Iris pigment epithelial cell (primary cell): ENCODE results near the gene TBRG4.

Experiments
- DNase-seq: peaks from one replicate; pipeline ENCODE4 v3.0.0-alpha.2; 2011; ENCODE audit warnings: low read depth

The TBRG4 gene

DNA sequence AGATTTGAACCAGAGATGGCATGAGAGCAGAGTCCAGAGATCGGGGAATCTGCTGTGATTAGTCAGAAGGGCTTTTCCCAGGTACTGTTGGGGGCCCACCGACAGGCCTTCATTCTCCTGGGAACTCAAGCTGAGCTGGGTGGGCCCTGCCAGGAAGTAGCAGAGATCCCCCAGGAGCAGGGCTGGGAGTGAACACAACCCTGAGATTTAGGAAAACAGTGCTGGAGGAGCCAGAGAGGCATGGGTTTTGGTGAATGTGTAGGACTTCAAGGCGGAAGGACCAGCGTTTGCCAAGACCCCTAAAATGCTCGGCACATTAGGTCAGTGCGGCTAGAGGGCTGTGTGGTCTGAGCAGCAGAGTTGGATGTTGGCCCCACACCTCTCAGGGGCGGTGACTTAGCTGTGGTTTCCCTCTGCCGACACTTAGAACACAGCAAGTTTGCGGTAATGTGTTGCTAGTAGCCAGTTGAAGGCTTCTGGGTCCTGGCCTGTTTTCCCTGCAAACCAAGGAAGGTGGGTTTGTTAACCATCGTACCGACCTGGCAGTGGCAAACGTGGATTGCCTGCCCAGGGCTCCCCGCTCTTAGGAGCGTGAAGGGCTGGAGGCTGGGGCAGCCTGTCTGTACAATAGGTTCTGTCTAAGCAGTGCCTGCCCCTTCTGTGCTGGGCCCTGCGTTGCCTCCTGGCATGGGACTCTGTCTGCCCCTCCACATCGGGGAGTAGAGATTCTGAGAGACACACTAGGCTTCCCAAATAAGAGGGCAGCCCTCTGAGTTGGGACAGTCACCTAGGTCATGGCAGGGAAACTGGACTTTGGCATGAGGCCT, 36.8 kb downstream of the TBRG4 start:
- no peak for DNase-seq

DNA sequence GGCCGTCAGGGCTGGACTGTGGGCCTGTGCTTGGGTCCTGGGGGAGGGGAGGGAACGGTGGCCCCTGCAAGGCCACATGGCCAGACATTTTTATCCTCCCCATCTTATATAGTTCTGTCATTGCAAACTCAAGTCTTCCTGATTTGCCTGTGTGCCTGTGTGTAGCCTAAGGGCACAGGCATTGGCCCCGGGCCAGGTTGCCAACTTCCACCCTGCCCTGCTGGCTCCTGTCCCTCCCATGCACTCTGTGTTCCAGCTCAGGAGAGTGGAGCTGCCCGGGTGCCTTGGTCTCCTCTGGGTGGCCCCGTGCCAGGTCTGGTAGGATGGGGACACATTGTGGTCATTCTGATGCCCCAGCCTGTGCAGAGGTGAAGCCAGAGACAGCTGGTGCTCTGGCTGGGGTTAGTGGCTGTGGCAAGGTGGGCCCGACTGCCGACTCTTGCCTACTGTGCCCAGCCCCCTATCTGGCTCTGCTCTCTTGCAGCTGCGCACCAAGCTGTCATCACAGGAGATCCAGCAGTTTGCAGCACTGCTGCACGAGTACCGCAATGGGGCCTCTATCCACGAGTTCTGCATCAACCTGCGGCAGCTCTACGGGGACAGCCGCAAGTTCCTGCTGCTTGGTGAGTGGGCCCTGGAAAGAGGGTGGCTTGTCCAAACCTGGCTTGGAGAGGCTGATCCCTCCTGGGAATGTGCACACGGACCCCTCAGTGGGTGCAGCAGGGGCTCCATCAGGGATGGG, 37.5 kb downstream of the TBRG4 start:
- no peak for DNase-seq

DNA sequence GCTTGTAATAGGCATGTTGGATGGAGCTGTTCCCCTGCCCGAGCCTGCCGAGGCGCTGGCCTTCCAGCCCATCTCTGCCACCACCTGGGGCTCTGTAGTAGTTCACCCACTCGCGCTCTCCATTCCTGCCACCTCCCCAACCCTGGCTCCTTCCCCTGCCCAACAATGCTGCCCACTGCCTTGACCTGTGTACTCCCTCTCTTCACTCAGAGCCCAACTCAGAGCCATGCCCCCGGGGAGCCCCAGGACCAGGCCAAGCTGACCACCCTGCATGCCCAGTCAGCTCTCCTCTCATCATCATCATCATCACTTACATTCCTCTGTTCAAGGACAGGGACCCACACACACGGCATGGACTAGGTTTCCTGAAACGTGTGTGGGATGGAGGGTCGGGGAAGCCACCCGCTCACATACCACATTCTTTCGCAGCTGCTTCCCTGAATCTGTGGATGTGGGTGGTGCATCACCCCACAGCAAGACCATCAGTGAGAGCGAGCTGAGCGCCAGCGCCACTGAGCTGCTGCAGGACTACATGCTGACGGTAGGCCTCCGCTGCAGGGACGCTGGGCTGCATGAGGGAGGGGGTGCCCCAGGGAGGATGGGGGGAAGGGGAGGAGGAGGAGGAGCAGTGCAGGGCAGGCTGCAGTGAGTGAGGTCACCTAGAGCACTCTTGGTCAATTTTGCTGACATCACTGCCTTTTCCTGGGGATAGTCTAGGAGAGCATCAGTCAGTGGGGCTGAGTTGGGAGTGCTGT, 38.3 kb downstream of the TBRG4 start:
- no peak for DNase-seq

DNA sequence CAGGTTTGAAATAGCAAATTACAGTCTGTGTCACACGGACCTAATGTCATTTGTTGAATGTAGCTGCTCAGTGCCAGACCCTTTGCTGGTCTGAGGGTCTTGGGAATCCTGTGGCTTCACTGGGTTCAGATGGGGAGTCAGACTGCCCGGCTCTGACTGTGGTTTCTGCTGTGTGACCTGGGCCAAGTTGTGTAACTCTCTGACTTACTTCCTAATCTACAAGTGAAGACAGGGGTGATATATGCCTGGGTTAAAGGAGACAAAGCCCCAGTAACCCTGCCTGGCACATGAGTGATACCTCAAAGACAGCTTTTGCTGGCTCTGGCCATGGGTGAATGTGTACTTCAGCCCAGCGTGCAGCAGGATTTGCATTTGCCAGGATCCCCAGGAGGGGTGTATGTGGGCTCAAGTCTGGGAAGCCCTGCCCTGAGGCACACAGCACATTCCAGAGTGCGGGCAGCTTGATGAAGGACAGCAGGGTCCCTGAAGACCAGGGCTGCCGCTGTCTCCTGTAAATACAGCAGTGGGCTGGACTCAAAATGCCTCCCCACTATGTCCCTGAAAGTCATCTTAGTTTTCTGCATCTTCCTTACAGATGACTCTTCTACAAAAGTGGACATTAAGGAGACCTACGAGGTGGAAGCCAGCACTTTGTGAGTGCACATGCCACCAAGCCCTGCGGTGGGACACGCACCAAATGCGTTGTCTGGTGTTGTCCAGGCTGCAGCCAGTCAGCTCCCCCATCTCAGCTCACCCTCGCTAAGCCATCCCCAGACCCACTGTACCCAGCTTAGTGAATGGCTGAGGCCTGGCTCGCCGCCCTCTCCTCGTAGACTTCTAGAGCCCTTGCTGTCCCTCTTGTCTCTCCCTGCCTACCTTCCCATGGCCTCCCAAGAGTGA, 39.1 kb downstream of the TBRG4 start:
- DNase-seq = peak; percentile 64

DNA sequence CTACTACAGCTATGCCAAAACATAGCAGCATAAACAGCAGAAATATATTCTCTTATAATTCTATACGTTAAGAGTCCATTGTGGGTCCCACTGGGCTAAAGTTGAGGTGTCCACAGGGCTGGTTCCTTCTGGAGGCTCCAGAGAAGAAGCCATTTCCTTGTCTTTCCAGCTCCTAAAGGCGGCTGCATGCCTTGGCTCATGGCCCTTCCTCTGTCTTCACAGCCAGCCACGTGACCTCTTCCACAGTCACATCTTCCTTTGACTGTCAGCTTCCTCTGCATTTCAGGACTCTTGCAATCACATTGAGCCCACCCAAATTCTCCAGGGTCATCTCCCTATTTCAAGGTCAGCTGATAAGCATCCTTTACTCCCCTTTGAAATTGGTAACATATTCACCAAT, 40.0 kb downstream of the TBRG4 start:
- no peak for DNase-seq

DNA sequence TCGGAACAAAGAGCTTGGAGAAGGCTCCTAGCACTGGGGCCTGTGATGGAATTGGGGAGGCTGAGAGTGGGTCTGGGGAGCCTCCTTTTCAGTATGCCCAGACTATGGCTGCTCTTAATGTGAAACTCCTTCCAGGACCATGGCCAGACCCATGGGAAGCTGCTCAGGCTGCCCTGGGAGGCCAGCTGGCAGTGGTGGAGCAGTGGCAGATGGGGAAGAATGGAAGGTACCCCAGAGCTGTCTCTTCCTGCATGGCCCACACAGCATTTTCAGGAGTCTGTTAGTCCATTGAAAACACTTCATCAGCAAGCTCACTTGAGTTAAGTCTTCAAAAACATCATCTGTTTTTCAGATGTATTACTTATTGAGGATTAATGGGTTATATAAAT, 41.2 kb downstream of the TBRG4 start:
- DNase-seq = no peak

DNA sequence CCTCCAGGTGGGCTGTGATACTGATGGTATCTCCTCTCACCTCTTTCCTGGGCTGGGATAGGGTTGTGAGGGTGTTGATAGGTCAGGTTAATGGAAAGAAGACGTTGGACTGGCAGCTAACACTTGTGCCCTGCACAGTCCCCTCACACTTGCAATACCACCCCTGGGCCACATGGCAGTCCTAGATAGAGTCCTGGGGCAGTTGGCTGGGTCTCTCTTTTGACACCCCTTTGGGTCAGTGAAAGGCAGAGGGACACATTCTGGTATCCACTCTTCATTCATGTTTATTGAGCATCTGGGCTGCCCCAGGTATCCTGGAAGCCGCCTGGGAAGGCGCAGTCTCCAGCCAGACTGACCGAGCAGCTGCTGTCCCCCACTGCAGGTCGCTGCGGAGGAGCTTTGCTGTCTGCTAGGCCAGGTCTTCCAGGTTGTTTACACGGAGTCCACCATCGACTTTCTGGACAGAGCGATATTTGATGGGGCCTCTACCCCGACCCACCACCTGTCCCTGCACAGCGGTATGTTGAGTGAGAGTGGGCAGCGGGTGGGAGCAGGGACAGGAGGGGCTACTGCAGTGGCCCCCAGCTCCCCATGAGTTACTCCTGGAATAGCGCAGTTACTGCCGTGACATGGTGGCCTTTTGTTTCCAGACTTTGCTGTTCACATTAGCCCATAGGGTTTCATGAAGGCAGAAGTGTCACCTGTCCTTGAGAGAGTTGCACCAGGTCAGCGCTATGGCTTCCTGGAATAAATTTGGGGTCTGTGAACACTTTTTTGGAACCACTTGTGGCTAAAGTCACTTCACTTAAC, 41.8 kb downstream of the TBRG4 start:
- no peak for DNase-seq

DNA sequence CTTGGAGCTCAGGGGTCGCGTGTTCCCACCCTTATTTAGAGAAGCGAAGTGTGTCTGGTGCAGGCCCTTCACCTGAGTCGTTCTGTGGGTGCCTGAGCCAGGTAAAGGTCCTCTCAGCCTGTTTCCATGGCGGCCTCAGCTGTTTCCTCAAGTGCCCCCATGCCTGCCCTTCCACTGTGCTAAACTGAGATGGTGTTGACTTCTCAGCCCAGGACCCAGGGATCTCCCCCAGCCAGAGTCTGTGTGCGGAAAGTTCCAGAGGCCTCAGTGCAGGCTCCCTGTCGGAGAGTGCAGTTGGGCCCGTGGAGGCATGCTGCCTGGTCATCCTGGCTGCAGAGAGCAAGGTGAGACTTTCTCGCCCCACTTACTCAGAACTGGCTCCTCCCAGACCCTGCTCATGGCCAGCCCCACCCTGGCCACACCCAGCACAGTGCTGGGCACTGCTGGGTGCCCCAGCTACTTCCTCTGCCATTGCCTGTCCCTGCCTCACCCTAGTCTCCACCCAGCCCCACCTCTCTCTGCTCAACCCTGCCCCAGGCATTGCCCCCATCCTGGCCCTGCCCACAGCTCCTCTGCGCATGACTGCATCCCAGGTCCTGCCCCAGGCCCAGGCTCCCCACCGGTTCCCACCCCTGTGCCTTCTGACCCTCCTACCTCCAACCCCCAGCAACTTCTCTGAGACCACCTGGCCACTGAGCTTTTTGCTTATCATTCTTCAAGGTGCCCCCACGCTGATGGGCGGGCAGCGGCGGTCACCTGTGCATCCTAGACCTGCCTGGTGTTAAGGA, 43.1 kb downstream of the TBRG4 start:
- no peak for DNase-seq

DNA sequence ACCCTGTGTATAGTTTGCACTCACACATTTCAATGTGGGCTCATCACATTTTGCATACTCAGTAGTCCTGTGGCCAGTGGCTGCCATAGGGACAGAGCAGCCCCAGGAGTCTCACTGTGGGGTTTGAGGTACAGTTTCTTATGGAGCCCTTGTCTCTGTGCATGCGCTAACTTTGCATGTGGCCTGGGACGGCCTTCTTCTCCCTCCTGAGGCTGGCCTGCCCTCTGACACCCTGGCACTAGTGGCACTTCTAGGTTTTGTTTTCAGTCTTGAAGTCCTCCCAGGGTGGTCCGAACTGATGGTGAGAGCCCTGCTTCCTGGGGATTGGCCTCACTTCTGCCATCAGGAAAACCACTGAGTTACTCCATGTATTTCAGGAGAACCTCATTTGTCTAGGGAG, 43.9 kb downstream of the TBRG4 start:
- DNase-seq = no peak

DNA sequence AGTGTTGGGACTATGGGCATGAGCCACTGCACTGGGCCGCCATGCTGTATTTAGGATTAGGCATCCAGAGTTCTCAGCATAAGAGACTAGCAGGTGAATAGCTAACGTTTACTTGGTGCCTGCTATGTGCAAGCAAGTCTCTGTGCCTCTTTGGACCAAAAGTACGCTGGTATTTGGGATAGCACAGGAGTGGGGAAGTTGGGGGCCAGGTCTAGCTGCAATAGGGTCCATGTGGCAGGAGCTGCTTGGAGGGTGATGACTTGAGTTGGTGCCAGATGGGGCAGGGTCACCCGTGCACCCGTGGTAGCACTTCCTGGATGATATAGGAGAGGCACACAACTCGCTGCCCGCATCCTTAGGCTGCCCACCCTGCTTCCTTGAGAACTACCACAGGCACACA, 45.1 kb downstream of the TBRG4 start:
- no peak for DNase-seq

DNA sequence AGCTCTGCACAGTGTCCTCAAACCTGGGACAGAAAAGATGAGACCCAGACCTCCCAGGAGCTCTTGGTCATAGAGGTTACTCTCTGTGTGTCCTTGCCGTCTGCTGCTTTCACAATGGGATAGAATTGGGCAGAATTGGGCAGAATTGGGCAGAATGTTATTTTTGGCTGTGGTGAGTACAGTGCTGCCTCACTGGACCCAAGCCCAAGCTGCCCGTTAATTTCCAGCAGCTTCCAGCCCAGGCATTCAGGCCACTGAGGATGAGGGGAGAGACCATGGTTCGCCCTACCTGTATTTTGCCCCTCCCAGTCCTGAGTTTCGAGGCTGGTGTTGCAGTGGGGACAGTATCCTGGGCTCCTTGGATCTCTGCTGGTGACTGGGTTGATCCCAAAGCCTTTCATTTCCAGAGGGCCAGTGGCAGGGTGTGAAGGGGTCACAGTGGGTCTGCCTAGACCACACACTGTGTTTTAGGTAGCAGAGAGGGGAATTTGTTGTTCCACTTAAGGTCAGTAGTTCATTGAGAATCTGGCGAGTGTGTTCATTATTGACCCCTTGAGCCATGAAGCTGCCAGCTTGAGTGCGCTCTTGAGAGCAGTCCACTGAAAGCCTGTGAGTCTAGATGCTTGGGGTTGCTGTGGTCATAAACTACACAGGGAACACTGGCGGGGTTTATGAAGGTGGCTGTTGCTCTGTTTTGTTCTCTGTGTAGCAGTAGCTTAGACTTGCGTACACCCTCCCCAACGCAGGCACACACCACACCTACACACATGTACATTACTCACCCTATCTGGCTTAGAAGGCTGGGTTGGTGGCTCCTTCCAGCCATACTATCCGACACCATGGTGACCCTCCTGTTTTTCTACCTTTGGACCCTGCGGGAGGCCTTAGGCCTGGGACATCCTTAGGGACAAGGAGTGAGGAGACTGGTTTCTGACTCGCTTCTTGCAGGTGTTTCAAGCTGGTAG, 46.2 kb downstream of the TBRG4 start:
- no peak for DNase-seq

DNA sequence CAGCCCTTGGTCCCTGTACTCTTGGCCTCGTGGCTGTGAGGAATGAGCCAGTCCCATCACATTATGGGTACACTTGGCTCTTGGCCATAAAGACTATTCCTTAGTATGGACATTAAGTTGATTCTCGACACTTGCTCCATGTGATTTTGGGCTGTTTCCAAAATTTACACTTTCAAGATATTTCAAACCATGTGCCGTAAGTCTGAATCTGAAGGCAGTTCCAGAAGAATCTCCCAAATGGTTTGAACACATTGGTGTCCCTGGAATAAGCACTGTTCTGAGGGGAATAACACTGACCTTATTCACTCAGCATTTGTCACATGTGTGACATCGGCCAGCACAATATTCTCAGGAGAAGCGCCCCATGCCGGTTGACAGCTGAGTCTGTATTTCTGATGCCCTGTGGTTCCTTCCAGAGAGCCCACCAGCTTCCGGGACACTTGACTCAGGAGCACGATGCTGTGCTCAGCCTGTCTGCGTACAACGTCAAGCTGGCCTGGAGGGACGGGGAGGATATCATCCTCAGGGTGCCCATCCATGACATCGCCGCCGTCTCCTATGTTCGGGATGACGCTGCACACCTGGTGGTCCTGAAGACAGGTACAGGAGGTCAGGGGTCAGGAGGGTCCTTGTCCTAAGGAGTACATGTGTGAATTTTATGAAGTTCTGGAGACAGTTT, 47.3 kb downstream of the TBRG4 start:
- no peak for DNase-seq

DNA sequence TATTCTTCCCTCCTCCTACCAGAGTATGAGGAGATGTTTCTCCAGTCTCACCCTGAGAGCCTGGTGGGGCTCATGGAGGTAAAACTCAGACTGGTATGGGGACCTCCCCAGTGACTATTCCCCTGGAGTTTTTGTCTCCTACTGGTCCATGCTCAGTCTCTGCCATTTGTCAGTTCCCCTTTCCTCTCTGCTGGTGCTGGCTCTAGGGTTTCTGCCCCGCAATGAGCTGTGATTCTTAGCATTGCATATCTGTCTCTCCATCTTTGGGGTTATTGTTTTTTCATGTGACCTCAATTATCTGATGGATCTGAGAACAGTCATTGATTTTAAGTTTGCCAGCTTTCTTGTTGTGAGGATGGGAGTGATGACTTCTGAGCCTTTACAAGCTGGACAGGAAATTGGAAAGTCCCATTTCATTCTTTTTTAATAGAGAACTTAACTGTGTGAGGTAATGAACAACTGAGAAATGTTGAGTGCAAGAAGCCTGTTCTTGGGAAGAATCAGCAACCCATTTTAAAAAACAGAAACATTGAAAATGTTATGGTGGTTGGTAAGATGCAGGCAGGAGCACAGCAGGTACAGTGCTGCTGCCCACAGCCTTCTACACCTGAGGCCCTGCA, 49.6 kb downstream of the TBRG4 start:
- DNase-seq = no peak

DNA sequence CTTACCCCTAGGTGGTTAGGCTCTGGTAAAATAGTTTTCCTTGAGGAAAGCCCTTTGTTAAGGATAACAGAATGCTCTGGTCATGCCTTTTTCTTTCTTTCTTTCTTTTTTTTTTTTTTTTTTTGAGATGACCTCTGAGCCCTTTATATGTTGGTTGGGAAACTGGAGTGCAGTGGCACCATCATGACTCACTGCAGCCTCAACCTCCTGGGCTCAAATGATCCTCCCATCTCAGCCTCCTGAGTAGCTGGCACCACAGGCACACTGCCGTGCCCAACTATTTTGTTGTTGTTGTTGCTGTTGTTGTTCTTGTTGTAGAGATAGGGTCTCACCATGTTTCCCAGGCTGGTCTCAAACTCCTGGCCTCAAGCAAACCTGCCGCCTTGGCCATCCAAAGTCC, 50.1 kb downstream of the TBRG4 start:
- no peak for DNase-seq

DNA sequence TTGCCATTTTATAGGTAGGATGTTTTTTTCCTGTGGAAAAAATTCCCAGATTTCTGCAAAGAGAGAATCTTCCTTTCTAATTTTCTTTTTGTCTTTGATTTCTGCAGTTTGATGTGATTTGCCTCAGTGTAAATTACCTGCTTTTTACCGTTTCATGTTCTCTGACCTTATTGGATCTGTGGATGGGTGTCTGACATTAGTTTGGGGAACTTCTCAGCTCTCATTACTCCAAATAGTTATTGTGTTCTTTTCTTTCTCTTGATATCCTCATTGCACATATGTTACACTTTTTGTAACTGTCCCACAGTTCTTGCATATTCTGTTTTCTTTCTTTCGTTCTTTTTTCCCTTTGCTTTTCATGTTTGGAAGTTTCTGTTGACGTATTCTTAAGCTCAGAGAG, 51.2 kb downstream of the TBRG4 start:
- DNase-seq = no peak

DNA sequence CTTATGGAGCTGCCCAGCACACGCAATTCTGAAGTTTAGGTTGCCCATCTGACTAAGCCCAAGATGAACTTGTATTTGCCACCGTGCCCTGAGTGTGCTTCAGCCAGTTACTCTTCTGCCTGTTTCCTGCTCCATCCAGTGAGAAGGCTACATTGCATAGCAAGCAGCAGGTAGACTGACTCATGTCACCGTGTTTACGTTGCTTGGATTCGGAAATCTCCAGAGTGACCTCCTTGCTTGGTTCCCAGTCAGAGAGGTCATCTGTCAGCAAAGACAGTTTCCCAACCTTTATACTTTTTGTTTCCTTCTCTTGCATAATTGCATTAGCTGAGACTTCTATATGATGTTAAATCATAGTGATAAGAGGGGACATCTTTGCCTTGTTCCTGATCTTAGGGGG, 53.6 kb downstream of the TBRG4 start:
- DNase-seq = no peak

DNA sequence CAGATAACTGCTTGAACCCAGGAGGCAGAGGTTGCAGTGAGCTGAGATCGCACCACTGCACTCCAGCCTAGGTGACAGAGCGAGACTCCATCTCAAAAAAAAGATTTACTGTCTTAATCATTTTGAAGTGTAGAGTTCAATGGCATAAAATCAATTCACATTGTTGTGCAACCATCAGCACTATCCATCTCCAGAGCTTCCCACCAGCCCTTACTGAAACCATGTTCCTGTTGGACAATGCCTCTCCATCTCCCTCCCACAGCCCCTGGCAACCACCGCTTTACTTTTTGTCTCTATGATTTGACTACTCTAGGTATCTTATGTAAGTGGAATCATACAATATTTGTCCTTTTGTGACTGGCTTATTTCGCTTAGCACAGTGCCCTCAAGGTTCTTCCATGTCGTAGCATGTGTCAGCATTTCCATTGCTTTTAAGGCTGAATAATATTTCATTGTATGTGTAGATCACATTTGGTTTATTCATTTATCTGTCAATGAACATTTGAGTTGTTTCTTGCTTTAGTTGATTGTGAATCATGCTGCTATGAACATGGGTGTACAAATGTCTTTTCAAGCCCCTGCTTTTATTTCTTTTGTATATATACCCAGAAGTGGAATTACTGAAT, 55.8 kb downstream of the TBRG4 start:
- no peak for DNase-seq
